Trophoblast cell (in vitro differentiated cells and primary cell): ENCODE measurements around the gene RAB1B. TPM values are rescaled to one million over a fixed set of nuclear protein-coding genes. Genes with fewer than 3 reads are reported as not detected.

ENCODE experiments used
- DNase-seq, 2 donors: peaks; one replicate each; pipeline ENCODE4 v3.0.0-alpha.2; 2016
- H2AFZ ChIP-seq: 2 replicates; pipeline ENCODE4 v1.6.1; 2013; ENCODE audit warnings: low read length, moderate library complexity, mild to moderate bottlenecking; ENCODE audit not compliant: insufficient read depth, poor library complexity
- H2AK5ac ChIP-seq: 2 replicates; pipeline ENCODE4 v1.6.1; 2013; ENCODE audit warnings: mild to moderate bottlenecking, low read length
- H2BK120ac ChIP-seq: 2 replicates; pipeline ENCODE4 v1.6.1; 2013; ENCODE audit warnings: low read length, mild to moderate bottlenecking, moderate library complexity; ENCODE audit not compliant: insufficient read depth, poor library complexity
- H2BK12ac ChIP-seq: 2 replicates; pipeline ENCODE4 v1.6.1; 2013; ENCODE audit warnings: mild to moderate bottlenecking, low read length, moderate library complexity
- H2BK5ac ChIP-seq: 2 replicates; pipeline ENCODE4 v1.6.1; 2013; ENCODE audit warnings: low read length, low read depth, moderate library complexity, mild to moderate bottlenecking; ENCODE audit not compliant: poor library complexity
- H3K14ac ChIP-seq: 2 replicates; pipeline ENCODE4 v1.6.1; 2013; ENCODE audit warnings: mild to moderate bottlenecking, low read length
- H3K18ac ChIP-seq: 2 replicates; pipeline ENCODE4 v1.6.1; 2013; ENCODE audit warnings: mild to moderate bottlenecking, low read length
- H3K23ac ChIP-seq: 2 replicates; pipeline ENCODE4 v1.6.1; 2013; ENCODE audit warnings: low read length
- H3K27ac ChIP-seq: 2 replicates; pipeline ENCODE4 v1.5.1; 2013; ENCODE audit warnings: low read depth, mild to moderate bottlenecking, inconsistent platforms, low read length, moderate library complexity
- H3K27me3 ChIP-seq: 2 replicates; pipeline ENCODE4 v1.6.1; 2013; ENCODE audit warnings: inconsistent platforms, mild to moderate bottlenecking, low read length, moderate library complexity; ENCODE audit not compliant: insufficient read depth
- H3K36me3 ChIP-seq, 2 experiments: 1 replicate in 1 of 2; 2 replicates in 1 of 2; pipeline ENCODE4 v1.6.1; 2013; ENCODE audit warnings: low read length in 2 of 2, mild to moderate bottlenecking in 2 of 2, moderate library complexity in 1 of 2; ENCODE audit not compliant: insufficient read depth in 2 of 2, control insufficient read depth in 1 of 2
- H3K4ac ChIP-seq: 2 replicates; pipeline ENCODE4 v1.6.1; 2013; ENCODE audit warnings: low read depth, mild to moderate bottlenecking, low read length, moderate library complexity
- H3K4me1 ChIP-seq, 2 experiments: 1 replicate in 1 of 2; 2 replicates in 1 of 2; pipeline ENCODE4 v1.6.1; 2013; ENCODE audit warnings: low read length in 2 of 2, mild to moderate bottlenecking in 2 of 2, moderate library complexity in 1 of 2; ENCODE audit not compliant: insufficient read depth in 2 of 2, control insufficient read depth in 1 of 2
- H3K4me2 ChIP-seq: 2 replicates; pipeline ENCODE4 v1.6.1; 2013; ENCODE audit warnings: inconsistent platforms, mild to moderate bottlenecking, low read length, moderate library complexity
- H3K4me3 ChIP-seq: 2 replicates; pipeline ENCODE4 v1.5.1; 2013; ENCODE audit warnings: mild to moderate bottlenecking, low read depth, low read length, inconsistent platforms
- H3K79me1 ChIP-seq: one replicate; pipeline ENCODE4 v1.6.1; 2013; ENCODE audit warnings: low read length
- H3K79me2 ChIP-seq: 2 replicates; pipeline ENCODE4 v1.6.1; 2013; ENCODE audit warnings: low read length, mild to moderate bottlenecking; ENCODE audit not compliant: control insufficient read depth, insufficient read depth, poor library complexity
- H3K9ac ChIP-seq: 2 replicates; pipeline ENCODE4 v1.6.1; 2013; ENCODE audit warnings: mild to moderate bottlenecking, low read length
- H3K9me3 ChIP-seq: 2 replicates; pipeline ENCODE4 v1.6.1; 2013; ENCODE audit warnings: low read depth, mild to moderate bottlenecking, control low read depth, inconsistent platforms, low read length; ENCODE audit not compliant: insufficient read depth
- H4K12ac ChIP-seq: 2 replicates; pipeline ENCODE4 v1.6.1; 2013; ENCODE audit warnings: low read depth, mild to moderate bottlenecking, low read length, moderate library complexity
- H4K8ac ChIP-seq: 2 replicates; pipeline ENCODE4 v1.6.1; 2013; ENCODE audit warnings: low read depth, mild to moderate bottlenecking, low read length, moderate library complexity
- H4K91ac ChIP-seq: one replicate; pipeline ENCODE4 v1.6.1; 2013; ENCODE audit warnings: low read depth, mild to moderate bottlenecking, low read length, moderate library complexity
- WGBS: extraction: QIAGEN DNeasy Blood & Tissue Kit; methylation state at CpG from one replicate; pipeline ENCODE4 v1.1.7; 2013; ENCODE audit warnings: missing lambda C conversion rate; ENCODE audit not compliant: insufficient read length, insufficient coverage; ENCODE audit errors: extremely low coverage; 5-methylcytosine and 5-hydroxymethylcytosine counted together
- polyA plus RNA-seq: library from polyadenylated mRNA; stranded (reverse); fragments of 200-250 nt; gene quantifications from 2 replicates; pipeline ENCODE4 v1.2.3, GENCODE V29; 2013

Gene RAB1B
- polyA plus RNA-seq = 160 and 162 TPM in 2 replicates

DNA sequence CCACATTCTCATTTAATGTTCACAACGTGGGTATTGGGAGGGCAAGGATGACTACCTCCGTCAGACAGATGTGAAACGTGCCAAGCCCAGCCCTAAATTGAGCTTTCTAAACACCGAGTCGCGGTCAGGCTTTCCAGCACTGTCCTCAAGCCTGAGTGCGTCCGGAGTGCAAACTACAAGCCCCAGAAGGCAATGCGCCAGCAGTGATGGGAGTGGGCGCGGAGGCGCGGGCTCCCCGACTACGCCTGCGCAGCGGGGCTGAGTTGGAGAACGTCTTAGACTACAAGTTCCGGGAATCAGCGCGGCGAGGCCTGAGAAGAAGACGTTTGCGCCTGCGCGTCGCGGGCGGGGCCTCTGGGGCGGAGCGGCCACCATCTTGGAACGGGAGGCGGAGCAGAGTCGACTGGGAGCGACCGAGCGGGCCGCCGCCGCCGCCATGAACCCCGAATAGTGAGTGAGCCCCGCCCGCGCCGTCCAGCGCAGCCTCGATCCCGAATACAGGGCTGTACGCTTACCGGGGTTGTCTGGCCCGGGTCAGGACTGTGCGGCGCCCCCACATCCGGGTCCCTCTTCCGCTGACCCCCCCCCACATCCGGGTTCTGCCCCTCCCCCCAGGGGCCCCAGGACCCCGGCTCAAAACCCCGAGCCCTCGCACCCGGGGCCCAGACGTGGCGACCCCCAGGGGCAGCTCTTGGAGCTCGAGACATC lies at the start of gene RAB1B:
Gene RAB1B (plus strand): TSS at position 396 of the 708 bp plus-strand sequence. CDS start 41 bp downstream, at position 437.
- Histone ChIP-seq H3K79me1 (peaks cover 15% of the 10 kb centered on the region), H3K79me2 (peaks cover 10% of the 10 kb centered on the region), H3K27ac (peak within 1 kb of the TSS; percentile 92), H2AK5ac (peak within 1 kb of the TSS; percentile 40), H3K36me3 (peaks cover 58 to 59% of the 10 kb centered on the region in 2 experiments), H2BK5ac (peak within 1 kb of the TSS; percentile 95), H4K8ac (peak within 1 kb of the TSS; percentile 92), H3K27me3 (no peaks in the 10 kb centered on the region), H2AFZ (peak within 1 kb of the TSS; percentile 85), H3K18ac (peak within 1 kb of the TSS; percentile 83), H3K9me3 (no peaks in the 10 kb centered on the region), H3K23ac (no peak within 1 kb of the TSS), H3K4me2 (peak within 1 kb of the TSS; percentile 93), H2BK120ac (peak within 1 kb of the TSS; percentile 95), H3K4me3 (peak within 1 kb of the TSS; percentile 94), H4K12ac (peak within 1 kb of the TSS; percentile 89), H3K4me1 (no peaks in the 10 kb centered on the region), H3K14ac (peak within 1 kb of the TSS; percentile 89), H4K91ac (peak within 1 kb of the TSS; percentile 96), H3K9ac (peak within 1 kb of the TSS; percentile 94), H2BK12ac (no peak within 1 kb of the TSS), H3K4ac (peak within 1 kb of the TSS; percentile 84)
- WGBS = no CpG with 5 or more reads among the region's 64 CpGs
- DNase-seq = peak; percentile 100

DNA sequence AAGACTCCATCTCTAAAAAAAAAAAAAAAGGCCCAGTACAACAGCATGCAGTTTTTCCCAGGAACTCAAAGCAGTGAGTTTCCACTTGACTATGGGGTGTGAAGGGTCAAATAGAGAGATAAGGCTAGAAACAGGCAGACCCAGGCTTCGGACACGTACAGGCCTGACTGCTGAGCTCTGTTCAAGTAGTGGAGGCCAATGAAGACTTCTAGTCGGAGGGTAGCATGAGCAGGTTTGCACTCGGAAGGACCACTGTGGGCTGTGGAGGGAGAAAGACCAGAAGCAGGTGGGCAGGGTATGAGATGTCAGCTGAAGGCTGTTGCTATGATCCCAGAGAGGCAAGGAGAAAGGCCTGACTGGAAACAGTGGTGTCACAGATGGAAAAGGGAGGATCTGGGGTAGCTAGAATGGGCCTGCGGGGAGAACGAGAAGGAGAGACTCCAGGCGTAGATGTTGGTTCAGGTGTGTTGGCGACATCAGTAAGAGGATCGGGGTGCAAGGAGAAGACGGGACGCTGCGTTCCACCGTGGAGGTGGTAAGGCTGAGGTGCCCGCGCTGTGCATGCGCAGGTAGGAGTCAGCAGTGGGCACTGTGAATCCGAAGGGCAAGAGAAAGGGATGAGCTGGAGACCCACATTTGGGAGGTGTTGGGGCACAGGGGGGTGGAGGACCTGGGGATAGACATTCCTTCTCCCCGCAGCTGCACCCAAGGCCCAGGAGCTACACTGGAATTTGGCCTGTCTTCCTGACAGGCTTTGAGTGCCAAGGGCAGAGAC lies 49.4 kb upstream of the RAB1B start:
- H3K4me1 ChIP-seq = no peaks in the 10 kb centered on the region
- no peaks in the 10 kb centered on the region for H3K9me3 ChIP-seq
- H3K14ac ChIP-seq = no peak overlapping the region
- H3K27me3 ChIP-seq = no peaks in the 10 kb centered on the region
- no peak overlapping the region for H2BK120ac ChIP-seq
- no peak overlapping the region for H2BK5ac ChIP-seq
- H3K23ac ChIP-seq = no peak overlapping the region
- no peaks in the 10 kb centered on the region for H3K79me2 ChIP-seq
- H2AK5ac ChIP-seq = no peak overlapping the region
- no peak overlapping the region for H3K4me2 ChIP-seq
- no peak overlapping the region for H4K91ac ChIP-seq
- no peak overlapping the region for H3K27ac ChIP-seq
- no peak overlapping the region for H2AFZ ChIP-seq
- H3K4me3 ChIP-seq = no peak overlapping the region
- no peak for DNase-seq
- H3K36me3 ChIP-seq = peaks cover 54 to 66% of the 10 kb centered on the region in 2 experiments
- H3K79me1 ChIP-seq = no peaks in the 10 kb centered on the region
- H3K4ac ChIP-seq = no peak overlapping the region
- no peak overlapping the region for H4K8ac ChIP-seq
- H4K12ac ChIP-seq = no peak overlapping the region
- H3K9ac ChIP-seq = no peak overlapping the region
- H3K18ac ChIP-seq = no peak overlapping the region
- no CpG with 5 or more reads among the region's 18 CpGs for WGBS
- no peak overlapping the region for H2BK12ac ChIP-seq

DNA sequence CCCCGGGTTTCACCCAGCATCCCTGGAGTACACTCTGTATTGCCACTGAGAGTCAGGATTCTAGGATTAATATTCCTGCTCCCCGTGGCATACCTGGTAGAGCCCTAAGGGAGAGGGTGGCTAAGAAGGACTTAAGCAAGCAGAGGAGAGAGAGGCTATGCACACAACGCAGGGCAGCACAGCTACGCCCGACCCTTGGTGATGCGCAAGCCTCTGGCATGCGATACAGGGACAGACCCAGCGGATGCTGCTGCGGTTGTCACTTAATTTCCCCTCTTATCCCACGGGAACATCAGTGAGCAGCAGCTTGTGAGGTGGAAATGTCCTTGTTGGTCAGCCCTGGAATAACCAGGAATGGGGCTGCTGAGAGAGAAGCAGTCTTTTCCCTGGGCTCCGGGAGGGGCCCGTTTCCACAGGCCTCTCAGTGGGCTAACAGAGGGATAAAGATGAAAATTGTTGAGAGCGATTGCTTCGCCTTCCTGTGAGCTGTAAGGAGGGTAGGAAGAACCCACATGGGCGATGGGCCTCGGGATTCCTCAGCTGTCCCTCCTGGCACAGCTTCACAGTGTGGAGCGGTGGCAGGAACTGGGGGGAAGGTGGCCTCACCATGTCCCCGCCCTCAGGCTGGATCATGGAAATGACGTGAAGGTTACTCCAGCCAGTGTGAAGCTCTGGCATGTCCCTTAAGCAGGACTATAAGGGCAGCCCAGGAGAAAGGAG lies 48.4 kb upstream of the RAB1B start:
- no CpG with 5 or more reads among the region's 19 CpGs for WGBS

DNA sequence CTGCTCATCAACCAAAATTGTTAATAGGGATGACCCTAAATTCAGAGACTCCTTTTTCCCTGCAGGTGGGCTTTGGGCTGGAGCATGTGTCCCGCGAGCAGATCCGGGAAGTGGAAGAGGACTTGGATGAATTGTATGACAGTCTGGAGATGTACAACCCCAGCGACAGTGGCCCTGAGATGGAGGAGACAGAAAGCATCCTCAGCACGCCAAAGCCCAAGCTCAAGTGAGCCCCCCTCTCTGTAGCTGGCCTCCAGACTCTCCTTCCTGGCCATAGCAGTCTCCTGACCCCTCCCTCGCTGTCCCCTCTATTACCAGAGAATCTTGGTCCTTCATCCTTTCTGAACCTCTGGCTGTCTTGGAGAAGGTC lies 47.9 kb upstream of the RAB1B start:
- no CpG with 5 or more reads among the region's 6 CpGs for WGBS
- no peaks in the 10 kb centered on the region for H3K27me3 ChIP-seq

More for the DNA sequence above, 48.4 kb upstream of the RAB1B start:
- H3K27ac ChIP-seq = no peak overlapping the region
- no peaks in the 10 kb centered on the region for H3K9me3 ChIP-seq
- DNase-seq = no peak
- H3K9ac ChIP-seq = peak overlapping the region; percentile 14
- no peak overlapping the region for H4K91ac ChIP-seq
- no peaks in the 10 kb centered on the region for H3K4me1 ChIP-seq
- no peak overlapping the region for H2BK12ac ChIP-seq
- H3K36me3 ChIP-seq = peaks cover 51 to 72% of the 10 kb centered on the region in 2 experiments
- H3K4me3 ChIP-seq = no peak overlapping the region
- H4K8ac ChIP-seq = no peak overlapping the region
- H2BK5ac ChIP-seq = no peak overlapping the region
- H2AFZ ChIP-seq = no peak overlapping the region
- H3K27me3 ChIP-seq = no peaks in the 10 kb centered on the region
- no peak overlapping the region for H2AK5ac ChIP-seq
- H3K23ac ChIP-seq = no peak overlapping the region
- H4K12ac ChIP-seq = no peak overlapping the region
- no peak overlapping the region for H3K14ac ChIP-seq
- no peak overlapping the region for H2BK120ac ChIP-seq
- no peaks in the 10 kb centered on the region for H3K79me2 ChIP-seq
- no peak overlapping the region for H3K4ac ChIP-seq
- no peak overlapping the region for H3K18ac ChIP-seq
- H3K4me2 ChIP-seq = no peak overlapping the region
- no peaks in the 10 kb centered on the region for H3K79me1 ChIP-seq

More for the DNA sequence above, 47.9 kb upstream of the RAB1B start:
- no peak overlapping the region for H3K4me3 ChIP-seq
- no peak overlapping the region for H3K4me2 ChIP-seq
- H4K91ac ChIP-seq = no peak overlapping the region
- H3K23ac ChIP-seq = no peak overlapping the region
- no peaks in the 10 kb centered on the region for H3K4me1 ChIP-seq
- no peak overlapping the region for H3K27ac ChIP-seq
- H3K9me3 ChIP-seq = no peaks in the 10 kb centered on the region
- no peak overlapping the region for H3K4ac ChIP-seq
- H2BK12ac ChIP-seq = no peak overlapping the region
- no peak overlapping the region for H2BK5ac ChIP-seq
- H3K9ac ChIP-seq = no peak overlapping the region
- no peak for DNase-seq
- no peak overlapping the region for H4K12ac ChIP-seq
- H2BK120ac ChIP-seq = no peak overlapping the region
- H2AFZ ChIP-seq = no peak overlapping the region
- H3K36me3 ChIP-seq = peaks cover 49 to 69% of the 10 kb centered on the region in 2 experiments
- H3K79me2 ChIP-seq = no peaks in the 10 kb centered on the region
- H3K14ac ChIP-seq = no peak overlapping the region
- H3K18ac ChIP-seq = no peak overlapping the region
- no peak overlapping the region for H2AK5ac ChIP-seq
- H4K8ac ChIP-seq = no peak overlapping the region
- no peaks in the 10 kb centered on the region for H3K79me1 ChIP-seq
